Islet of Langerhans (tissue), 1 donor: ENCODE results near the gene ST6GALNAC6.
"Not testable (repeated sequence)": the region's sequence is repeated elsewhere in the genome, so short reads cannot be mapped to it uniquely, and the experiment has no call there.

ENCODE experiments used
- FAIRE-seq: peaks from one replicate; lab custom pipeline; 2011; peaks lifted over from hg19 to GRCh38; lab: Jason Lieb, UNC

Gene ST6GALNAC6

GRCh38 chr9:127893392-127893791, 6.0 kb downstream of the ST6GALNAC6 start:
- FAIRE-seq, result no peak

GRCh38 chr9:127892831-127893230, 6.6 kb downstream of the ST6GALNAC6 start:
- FAIRE-seq, result no peak

- FAIRE-seq, result no peak
Observed at GRCh38 chr9:127890053-127890452, 9.3 kb downstream of the ST6GALNAC6 start.

- no peak for FAIRE-seq
Observed at GRCh38 chr9:127887792-127888191, 11.6 kb downstream of the ST6GALNAC6 start.

GRCh38 chr9:127886401-127886972, 12.9 kb downstream of the ST6GALNAC6 start:
- FAIRE-seq, result no peak

- no peak for FAIRE-seq
Observed at GRCh38 chr9:127885508-127886281, 13.7 kb downstream of the ST6GALNAC6 start.

GRCh38 chr9:127884976-127885490, 14.4 kb downstream of the ST6GALNAC6 start:
- no peak for FAIRE-seq

GRCh38 chr9:127884427-127884911, 14.9 kb downstream of the ST6GALNAC6 start:
- FAIRE-seq, result no peak

- FAIRE-seq, result no peak
Observed at GRCh38 chr9:127883959-127884358, 15.4 kb downstream of the ST6GALNAC6 start.

GRCh38 chr9:127881715-127882114, 17.7 kb downstream of the ST6GALNAC6 start:
- FAIRE-seq, result not testable (repeated sequence)

GRCh38 chr9:127880143-127880542, 19.3 kb downstream of the ST6GALNAC6 start:
- FAIRE-seq, result no peak

- no peak for FAIRE-seq
Observed at GRCh38 chr9:127878652-127879390, 20.6 kb downstream of the ST6GALNAC6 start.

- FAIRE-seq, result no peak
Observed at GRCh38 chr9:127878001-127878651, 21.3 kb downstream of the ST6GALNAC6 start.

GRCh38 chr9:127877566-127877998, 21.8 kb downstream of the ST6GALNAC6 start, which contains the start of gene AK1:
TSS of gene AK1 (minus strand) at chr9:127877675. CDS start at chr9:127874617, 3,058 bp downstream.
- FAIRE-seq, result no peak

GRCh38 chr9:127876764-127877562, 22.4 kb downstream of the ST6GALNAC6 start:
- FAIRE-seq, result no peak

GRCh38 chr9:127876026-127876763, 23.2 kb downstream of the ST6GALNAC6 start:
- no peak for FAIRE-seq

GRCh38 chr9:127875306-127875966, 24.0 kb downstream of the ST6GALNAC6 start:
- no peak for FAIRE-seq

GRCh38 chr9:127874301-127875221, 24.8 kb downstream of the ST6GALNAC6 start:
- no peak for FAIRE-seq

GRCh38 chr9:127873886-127874285, 25.5 kb downstream of the ST6GALNAC6 start:
- no peak for FAIRE-seq
